CD4-positive, CD25-positive, alpha-beta regulatory T cell (primary cell): ENCODE results near the gene ZBTB4. TPM values are rescaled to one million over a fixed set of nuclear protein-coding genes. Genes with fewer than 3 reads are reported as not detected.
"Not testable (repeated sequence)": the region's sequence is repeated elsewhere in the genome, so short reads cannot be mapped to it uniquely, and the experiment has no call there.

Experiments
- ATAC-seq, 2 donors: fragments of 150-1000 bp; cut with Tn5 transposase; one replicate each; pipeline ENCODE4 v1.10.0; 2021; ENCODE audit warnings: low read depth in 2 of 2, moderate number of reproducible peaks in 2 of 2, moderate library complexity in 1 of 2
- DNase-seq, 3 donors: peaks; one replicate each; pipeline versions ENCODE4 v3.0.0 to v3.0.0-alpha.2; 2012 to 2022; ENCODE audit warnings: mixed read lengths in 1 of 3
- H3K27ac ChIP-seq: one replicate; pipeline ENCODE4 v1.7.0; 2013; ENCODE audit warnings: mild to moderate bottlenecking, low read length; ENCODE audit not compliant: insufficient read depth, poor library complexity, severe bottlenecking
- H3K27me3 ChIP-seq: one replicate; pipeline ENCODE4 v1.7.0; 2013; ENCODE audit warnings: low read length; ENCODE audit not compliant: control insufficient read depth, insufficient read depth
- H3K36me3 ChIP-seq: one replicate; pipeline ENCODE4 v1.7.0; 2013; ENCODE audit warnings: mild to moderate bottlenecking, low read length, moderate library complexity; ENCODE audit not compliant: control insufficient read depth, insufficient read depth
- H3K4me1 ChIP-seq: 2 replicates; pipeline ENCODE4 v1.7.0; 2013; ENCODE audit warnings: mild to moderate bottlenecking, low read length; ENCODE audit not compliant: insufficient read depth, control insufficient read depth, poor library complexity, severe bottlenecking
- H3K4me3 ChIP-seq: one replicate; pipeline ENCODE4 v1.7.0; 2013; ENCODE audit warnings: low read depth, mild to moderate bottlenecking, low read length, moderate library complexity
- H3K9me3 ChIP-seq, 2 experiments: 1 replicate in 1 of 2; 2 replicates in 1 of 2; pipeline ENCODE4 v1.7.0; 2013; ENCODE audit warnings: low read length in 2 of 2, mild to moderate bottlenecking in 1 of 2, moderate library complexity in 1 of 2; ENCODE audit not compliant: control insufficient read depth in 2 of 2
- H3K27ac Mint-ChIP-seq, 3 donors: one replicate each; pipeline ENCODE4 v1.8.0; 2020 to 2022; ENCODE audit warnings: mild to moderate bottlenecking in 3 of 3, mixed read lengths in 3 of 3, moderate library complexity in 2 of 3
- H3K27me3 Mint-ChIP-seq: one replicate; pipeline ENCODE4 v1.8.0; 2022; ENCODE audit warnings: mild to moderate bottlenecking, mixed read lengths
- H3K36me3 Mint-ChIP-seq: one replicate; pipeline ENCODE4 v1.8.0; 2020; ENCODE audit warnings: mixed read lengths
- H3K4me1 Mint-ChIP-seq, 4 donors: one replicate each; pipeline ENCODE4 v1.8.0; 2020 to 2022; ENCODE audit warnings: mixed read lengths in 4 of 4, mild to moderate bottlenecking in 1 of 4
- H3K4me3 Mint-ChIP-seq, 4 donors: one replicate each; pipeline ENCODE4 v1.8.0; 2020 to 2022; ENCODE audit warnings: mild to moderate bottlenecking in 4 of 4, mixed read lengths in 4 of 4, moderate library complexity in 3 of 4
- H3K9me3 Mint-ChIP-seq, 7 donors: one replicate each; pipeline ENCODE4 v1.8.0; 2020 to 2022; ENCODE audit warnings: mixed read lengths in 7 of 7, mild to moderate bottlenecking in 3 of 7, moderate library complexity in 2 of 7
- polyA plus RNA-seq, 4 donors: library from polyadenylated mRNA; unstranded; fragments of 300-500 nt; fragmentation: Illumina TruSeq; gene quantifications; one replicate each; pipeline ENCODE4 v1.2.3, GENCODE V29; 2021
- total RNA-seq: library from RNA; stranded (reverse); gene quantifications from one replicate; pipeline ENCODE4 v1.2.3, GENCODE V29; 2022

The ZBTB4 gene
- total and polyA plus RNA-seq, 5 donors from 2014 or later: 8.3 to 53.5 (median 11.5) TPM

- no peak overlapping the region for H3K27ac ChIP-seq
- H3K4me3 ChIP-seq: no peak overlapping the region
- peaks cover 28% of the 10 kb centered on the region for H3K36me3 Mint-ChIP-seq
- no peaks in the 10 kb centered on the region for H3K27me3 ChIP-seq
- H3K36me3 ChIP-seq: peaks cover 29% of the 10 kb centered on the region
- H3K4me1 ChIP-seq: peaks cover 61% of the 10 kb centered on the region
- H3K9me3 ChIP-seq: no peaks in the 10 kb centered on the region
- H3K4me1 Mint-ChIP-seq: peaks cover 45 to 82% (median 66%) of the 10 kb centered on the region in 4 donors
- no peaks in the 10 kb centered on the region for H3K27me3 Mint-ChIP-seq
- peak overlapping the region in 2 of 4 donors; percentile 25 to 40 for H3K4me3 Mint-ChIP-seq
- DNase-seq (no peak), ATAC-seq (no peak)
- H3K27ac Mint-ChIP-seq: peak overlapping the region in 2 of 3 donors; percentile 43 to 45
- no peaks in the 10 kb centered on the region for H3K9me3 Mint-ChIP-seq
Observed at GRCh38 chr17:7490144-7490543, 10.7 kb upstream of the ZBTB4 start.

- Histone ChIP-seq H3K4me1 (peaks cover 71% of the 10 kb centered on the region), H3K27ac (peak overlapping the region; percentile 56), H3K36me3 (peaks cover 5% of the 10 kb centered on the region), H3K9me3 (no peaks in the 10 kb centered on the region), H3K4me3 (peak overlapping the region; percentile 86), H3K27me3 (no peaks in the 10 kb centered on the region)
- ATAC-seq: no peak
- Mint-ChIP-seq H3K36me3 (peaks cover 15% of the 10 kb centered on the region), H3K4me1 (peaks cover 37 to 82% (median 67%) of the 10 kb centered on the region in 4 donors), H3K27me3 (peaks cover 10% of the 10 kb centered on the region), H3K27ac (peak overlapping the region in 2 of 3 donors; percentile 10 to 62), H3K4me3 (peak overlapping the region; percentile 83 to 99 (median 96)), H3K9me3 (peaks cover 0 to 1% (median 0%) of the 10 kb centered on the region in 7 donors)
- no peak for DNase-seq
Observed at GRCh38 chr17:7486181-7486580, 6.8 kb upstream of the ZBTB4 start.

GRCh38 chr17:7484919-7485377 lies 5.5 kb upstream of the ZBTB4 start:
- Mint-ChIP-seq H3K27ac (peak overlapping the region; percentile 100), H3K4me1 (peaks cover 33 to 83% (median 61%) of the 10 kb centered on the region in 4 donors), H3K27me3 (peaks cover 10% of the 10 kb centered on the region), H3K36me3 (peaks cover 11% of the 10 kb centered on the region), H3K9me3 (peaks cover 0 to 1% (median 0%) of the 10 kb centered on the region in 7 donors), H3K4me3 (peak overlapping the region; percentile 98 to 99 (median 98))
- Histone ChIP-seq H3K9me3 (no peaks in the 10 kb centered on the region), H3K4me3 (peak overlapping the region; percentile 94), H3K4me1 (peaks cover 66% of the 10 kb centered on the region), H3K27me3 (no peaks in the 10 kb centered on the region), H3K36me3 (no peaks in the 10 kb centered on the region), H3K27ac (peak overlapping the region; percentile 100)
- DNase-seq: no peak
- no peak for ATAC-seq

GRCh38 chr17:7484067-7484918 lies 4.9 kb upstream of the ZBTB4 start, which contains the start of gene POLR2A:
POLR2A (plus strand) TSS chr17:7484366.
- peak; percentile 94 to 99 (median 98) for DNase-seq
- peak; percentile 69 to 70 for ATAC-seq
- Histone ChIP-seq H3K4me1 (peaks cover 64% of the 10 kb centered on the region), H3K36me3 (no peaks in the 10 kb centered on the region), H3K27me3 (no peaks in the 10 kb centered on the region), H3K4me3 (peak within 1 kb of the TSS; percentile 94), H3K27ac (peak within 1 kb of the TSS; percentile 100), H3K9me3 (no peaks in the 10 kb centered on the region)
- H3K36me3 Mint-ChIP-seq: peaks cover 10% of the 10 kb centered on the region
- H3K9me3 Mint-ChIP-seq: peaks cover 0 to 1% (median 0%) of the 10 kb centered on the region in 7 donors
- H3K4me3 Mint-ChIP-seq: peak within 1 kb of the TSS; percentile 98 to 99 (median 98)
- H3K4me1 Mint-ChIP-seq: peaks cover 31 to 80% (median 59%) of the 10 kb centered on the region in 4 donors
- peaks cover 10% of the 10 kb centered on the region for H3K27me3 Mint-ChIP-seq
- H3K27ac Mint-ChIP-seq: peak within 1 kb of the TSS; percentile 100

GRCh38 chr17:7483255-7484066 lies 4.0 kb upstream of the ZBTB4 start:
- Mint-ChIP-seq H3K9me3 (peaks cover 0 to 1% (median 0%) of the 10 kb centered on the region in 7 donors), H3K4me3 (peak overlapping the region; percentile 98 to 99 (median 98)), H3K27ac (peak overlapping the region; percentile 100), H3K36me3 (peaks cover 4% of the 10 kb centered on the region), H3K27me3 (peaks cover 10% of the 10 kb centered on the region), H3K4me1 (peaks cover 25 to 75% (median 54%) of the 10 kb centered on the region in 4 donors)
- H3K4me3 ChIP-seq: peak overlapping the region; percentile 80
- H3K27me3 ChIP-seq: no peaks in the 10 kb centered on the region
- DNase-seq (peak; percentile 93 to 98 (median 95)), ATAC-seq (peak; percentile 61)
- H3K36me3 ChIP-seq: no peaks in the 10 kb centered on the region
- peaks cover 59% of the 10 kb centered on the region for H3K4me1 ChIP-seq
- H3K27ac ChIP-seq: peak overlapping the region; percentile 100
- H3K9me3 ChIP-seq: no peaks in the 10 kb centered on the region

- ATAC-seq, H3K9me3 Mint-ChIP-seq: not testable (repeated sequence)
Observed at GRCh38 chr17:7482742-7483088, 3.3 kb upstream of the ZBTB4 start.

More at GRCh38 chr17:7482742-7483088, 3.3 kb upstream of the ZBTB4 start:
- Mint-ChIP-seq H3K4me1 (peaks cover 29 to 75% (median 58%) of the 10 kb centered on the region in 4 donors), H3K27ac (peak overlapping the region; percentile 100), H3K4me3 (peak overlapping the region; percentile 98 to 99 (median 98)), H3K27me3 (peaks cover 10% of the 10 kb centered on the region)
- H3K36me3 Mint-ChIP-seq, H3K27me3 ChIP-seq, DNase-seq, H3K9me3 ChIP-seq, H3K36me3 ChIP-seq: not testable (repeated sequence)
- H3K27ac ChIP-seq: peak overlapping the region; percentile 100
- peak overlapping the region; percentile 80 for H3K4me3 ChIP-seq
- peaks cover 62% of the 10 kb centered on the region for H3K4me1 ChIP-seq
